Measurements from ENCODE around the gene ROR2. TPM values are rescaled to one million over a fixed set of nuclear protein-coding genes. Genes with fewer than 3 reads are reported as not detected.

ROR2 gene
- total RNA-seq, 4 donors from 2014 or later: 0.19 to 1.7 (median 0.38) TPM

DNA sequence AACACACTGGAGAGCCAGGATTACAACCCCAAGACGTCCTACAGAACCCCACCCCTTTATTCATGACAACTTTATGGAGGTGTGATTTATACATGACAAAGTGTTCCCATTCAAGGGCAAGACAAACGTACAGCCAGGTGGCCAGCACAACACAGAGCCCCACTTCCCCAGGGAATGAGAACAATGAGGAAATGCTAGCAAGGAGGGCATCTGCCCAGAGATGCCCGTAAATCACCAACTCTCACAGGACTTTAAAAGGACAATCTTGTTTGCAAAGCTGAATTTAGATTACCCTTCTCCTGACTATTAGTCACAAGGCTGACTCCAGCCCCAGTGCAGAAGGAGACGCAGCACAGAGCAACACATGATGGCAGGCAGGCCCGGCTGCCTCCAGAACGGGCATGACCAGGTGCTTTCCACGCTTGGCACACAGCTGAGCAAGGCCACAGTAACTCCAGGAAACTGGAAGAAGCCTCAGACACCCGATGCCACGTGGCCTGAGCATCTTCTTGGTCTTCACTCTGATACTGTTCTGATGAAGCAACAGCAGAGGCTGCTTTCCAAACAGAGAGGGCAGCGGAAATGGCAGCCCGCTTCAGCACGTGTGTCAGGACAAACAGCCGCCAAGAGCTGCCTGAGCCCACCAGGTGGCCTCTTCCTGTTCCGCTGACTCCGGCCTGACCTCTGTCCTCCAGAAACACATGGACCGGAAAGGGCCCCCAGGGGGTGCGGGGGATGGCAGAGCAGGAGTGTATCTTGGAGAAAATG is 51.4 kb downstream of the ROR2 start:
- TF ChIP-seq, protein P1, sequence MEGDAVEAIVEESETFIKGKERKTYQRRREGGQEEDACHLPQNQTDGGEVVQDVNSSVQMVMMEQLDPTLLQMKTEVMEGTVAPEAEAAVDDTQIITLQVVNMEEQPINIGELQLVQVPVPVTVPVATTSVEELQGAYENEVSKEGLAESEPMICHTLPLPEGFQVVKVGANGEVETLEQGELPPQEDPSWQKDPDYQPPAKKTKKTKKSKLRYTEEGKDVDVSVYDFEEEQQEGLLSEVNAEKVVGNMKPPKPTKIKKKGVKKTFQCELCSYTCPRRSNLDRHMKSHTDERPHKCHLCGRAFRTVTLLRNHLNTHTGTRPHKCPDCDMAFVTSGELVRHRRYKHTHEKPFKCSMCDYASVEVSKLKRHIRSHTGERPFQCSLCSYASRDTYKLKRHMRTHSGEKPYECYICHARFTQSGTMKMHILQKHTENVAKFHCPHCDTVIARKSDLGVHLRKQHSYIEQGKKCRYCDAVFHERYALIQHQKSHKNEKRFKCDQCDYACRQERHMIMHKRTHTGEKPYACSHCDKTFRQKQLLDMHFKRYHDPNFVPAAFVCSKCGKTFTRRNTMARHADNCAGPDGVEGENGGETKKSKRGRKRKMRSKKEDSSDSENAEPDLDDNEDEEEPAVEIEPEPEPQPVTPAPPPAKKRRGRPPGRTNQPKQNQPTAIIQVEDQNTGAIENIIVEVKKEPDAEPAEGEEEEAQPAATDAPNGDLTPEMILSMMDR (IDR thresholded peaks at IDR 0.05; ENCODE audit: low read depth): no peak

DNA sequence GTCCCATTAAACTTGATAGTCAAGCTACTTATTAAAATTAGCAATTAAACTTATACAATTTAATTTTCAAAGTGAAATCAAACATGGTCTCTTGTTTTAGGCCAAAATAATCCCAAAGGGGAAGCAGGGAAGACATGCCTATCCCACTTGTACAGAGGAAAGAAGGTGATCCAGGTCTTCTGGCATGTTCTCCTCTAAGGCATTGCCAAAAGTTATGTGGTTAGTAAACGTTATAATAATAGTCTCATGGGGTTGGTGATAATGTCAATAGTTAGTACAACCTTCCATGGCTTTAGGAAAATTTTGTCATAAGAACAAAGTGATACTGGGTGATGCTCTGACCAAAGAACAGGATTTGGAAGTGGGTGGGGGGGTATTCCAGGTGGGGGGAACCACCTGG is 52.8 kb downstream of the ROR2 start:
- TF ChIP-seq, protein P1 (IDR thresholded peaks at IDR 0.05; ENCODE audit: low read depth): no peak

DNA sequence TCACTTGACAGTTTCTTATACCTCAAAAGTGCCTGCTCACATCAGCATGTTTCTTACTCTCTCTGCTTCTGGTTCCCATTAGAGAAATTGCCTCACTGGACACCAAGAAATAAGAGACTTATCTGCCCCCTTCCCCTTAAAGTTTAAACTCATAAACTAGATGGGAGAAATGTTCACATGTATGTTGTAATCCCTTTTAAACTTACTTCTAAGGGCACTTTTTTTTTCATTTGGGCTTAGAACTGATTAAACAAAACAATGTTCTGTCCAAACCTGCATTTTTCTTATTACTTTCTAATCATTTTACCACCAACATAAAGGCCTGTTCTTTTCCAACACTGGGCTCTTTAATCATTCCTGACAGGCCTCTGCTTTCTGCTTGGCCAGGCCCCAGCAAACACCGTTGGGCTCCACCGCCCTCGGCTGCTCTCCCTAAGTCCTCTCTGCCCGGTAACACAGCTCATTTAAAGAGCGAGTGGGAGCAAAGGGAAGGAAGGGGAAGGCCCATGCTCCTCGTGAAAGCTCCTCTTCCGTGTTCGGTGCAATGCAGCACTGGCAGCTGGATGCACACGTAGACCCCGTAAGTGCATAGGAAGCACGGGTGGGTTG is 53.4 kb downstream of the ROR2 start:
- TF ChIP-seq, protein P1 (IDR thresholded peaks at IDR 0.05; ENCODE audit: low read depth): no peak

DNA sequence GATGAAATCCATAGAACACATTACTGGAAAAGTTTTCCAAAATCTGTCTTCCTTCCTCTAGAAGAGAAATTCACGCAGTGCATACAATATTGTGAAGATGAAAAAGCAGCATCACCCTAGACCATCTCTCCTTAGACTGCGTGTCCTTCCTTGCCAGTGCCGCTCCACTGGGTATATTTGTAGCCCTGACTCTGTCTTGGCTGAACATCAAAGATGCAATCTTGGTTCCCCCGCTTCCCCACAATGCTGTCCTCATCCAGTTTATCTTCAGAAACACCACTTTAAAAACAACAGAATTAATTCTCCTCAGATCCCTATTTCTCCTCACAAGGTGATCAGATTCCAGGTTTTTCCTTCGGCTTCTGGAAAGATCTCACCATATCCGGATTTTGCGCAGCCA is 53.9 kb downstream of the ROR2 start:
- TF ChIP-seq, protein P1 (IDR thresholded peaks at IDR 0.05; ENCODE audit: low read depth): no peak

DNA sequence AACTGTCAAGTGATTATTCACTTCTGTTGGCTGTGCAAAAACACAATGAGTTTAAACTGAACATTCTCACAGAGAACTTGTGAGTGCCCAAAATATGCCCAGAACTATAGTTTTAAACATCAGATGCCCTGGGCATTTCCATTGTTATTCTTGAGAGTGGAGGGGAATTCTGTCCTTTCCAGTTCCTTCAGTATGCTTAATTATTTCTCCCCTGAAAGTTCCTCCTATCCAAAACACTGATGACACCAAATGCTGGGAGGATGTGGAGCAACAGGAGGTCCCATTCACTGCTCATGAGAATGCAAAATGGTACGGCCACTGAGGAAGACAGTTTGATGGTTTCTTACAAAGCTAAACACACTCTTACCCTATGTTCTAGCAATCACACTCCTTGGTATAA is 55.5 kb downstream of the ROR2 start:
- TF ChIP-seq, protein P1 (IDR thresholded peaks at IDR 0.05; ENCODE audit: low read depth): no peak

DNA sequence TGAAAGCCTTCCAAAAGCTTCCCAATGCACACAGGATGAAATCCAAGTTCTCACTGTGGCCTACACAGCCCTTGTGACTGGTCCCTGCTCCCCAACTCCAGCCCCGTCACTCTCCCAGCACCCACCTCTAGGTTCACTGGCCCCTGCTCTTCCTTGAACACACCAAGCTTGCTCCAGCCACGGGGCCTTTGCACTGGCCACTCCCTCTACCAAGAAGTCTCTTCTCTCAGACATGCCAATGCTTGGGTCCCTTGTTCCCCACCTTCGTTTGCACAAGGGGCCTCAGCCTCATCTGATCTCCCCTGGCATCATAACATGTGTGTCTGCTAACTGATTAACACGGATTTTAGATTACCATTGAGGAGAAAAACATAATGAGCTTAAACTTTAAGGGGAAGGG is 56.0 kb downstream of the ROR2 start:
- TF ChIP-seq, protein P1 (IDR thresholded peaks at IDR 0.05; ENCODE audit: low read depth): no peak

DNA sequence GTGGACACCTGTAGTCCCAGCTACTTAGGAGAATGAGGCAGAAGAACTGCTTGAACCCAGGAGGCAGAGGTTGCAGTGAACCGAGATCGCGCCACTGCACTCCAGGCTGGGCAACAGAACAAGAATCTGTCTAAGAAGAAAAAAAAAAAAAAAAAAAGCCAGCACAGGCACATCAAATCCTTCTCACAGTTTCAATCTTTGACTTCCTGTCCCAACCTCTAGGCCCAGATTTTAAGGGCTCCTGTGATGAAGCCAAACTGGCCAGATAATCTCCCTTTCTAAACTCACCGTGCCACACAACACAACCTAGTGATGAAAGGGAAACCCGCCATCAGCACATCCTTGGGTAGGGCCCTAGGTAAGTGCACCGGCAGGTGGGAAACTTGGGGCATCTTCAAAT is 58.1 kb downstream of the ROR2 start:
- TF ChIP-seq, protein P1 (IDR thresholded peaks at IDR 0.05; ENCODE audit: low read depth): no peak
